ENCODE data around the gene KDM5C.

Gene KDM5C

DNA sequence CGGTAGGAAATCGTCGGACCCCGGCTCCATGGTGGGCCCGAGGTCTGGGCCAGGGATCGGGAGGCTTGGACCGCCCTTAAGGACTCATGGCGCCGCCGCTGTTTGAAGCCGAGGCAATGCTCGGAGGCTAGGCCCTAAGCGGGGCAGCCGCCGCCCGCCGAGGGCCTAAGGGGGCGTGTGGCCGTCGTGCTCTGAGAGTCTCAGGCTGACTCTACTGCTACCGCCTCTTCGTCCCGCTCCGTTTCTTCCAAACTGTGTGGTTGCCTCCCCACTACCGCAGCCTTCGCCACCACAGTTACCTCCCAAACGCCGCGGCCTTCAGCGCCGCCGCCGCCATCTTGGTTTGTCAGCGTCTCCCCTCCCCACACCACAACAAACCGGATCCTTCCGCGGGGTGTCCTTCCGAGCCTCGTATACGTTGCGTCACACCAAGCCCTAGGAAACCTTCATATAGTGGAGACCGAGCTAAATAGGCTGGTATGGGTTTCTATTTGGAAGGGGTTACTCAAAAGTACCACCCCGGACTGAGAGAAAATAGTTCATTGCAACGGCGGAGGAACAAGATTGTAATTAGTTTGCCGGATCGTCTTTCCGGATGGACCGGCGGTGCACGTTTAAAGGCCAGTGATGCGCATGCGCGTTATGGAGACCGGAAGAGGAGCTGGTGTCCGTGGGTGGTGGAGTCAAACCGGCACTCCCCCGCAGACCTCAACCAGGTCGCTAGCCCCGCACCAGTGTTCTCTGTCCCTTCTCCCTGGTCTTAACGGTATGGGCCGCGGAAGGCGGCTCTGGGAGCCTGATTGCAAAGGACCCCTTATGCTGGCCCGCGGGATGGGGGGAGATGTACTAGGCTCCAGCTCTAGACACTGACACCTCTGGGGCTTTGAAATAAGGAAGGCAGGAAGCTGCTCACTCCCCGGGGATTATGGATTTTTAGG is at the start of gene KDM5C:
Gene KDM5C (minus strand): TSS at position 348 of the 938 bp plus-strand sequence. CDS start 318 bp downstream, at position 30.
- DNase-seq: peak; percentile 61

- no peak for DNase-seq
Observed at GRCh38 chrX:53272808-53273337, 47.9 kb upstream of the KDM5C start.

GRCh38 chrX:53269536-53270107 is 44.6 kb upstream of the KDM5C start:
- no peak for DNase-seq

GRCh38 chrX:53268173-53268572 is 43.2 kb upstream of the KDM5C start:
- no peak for DNase-seq

DNA sequence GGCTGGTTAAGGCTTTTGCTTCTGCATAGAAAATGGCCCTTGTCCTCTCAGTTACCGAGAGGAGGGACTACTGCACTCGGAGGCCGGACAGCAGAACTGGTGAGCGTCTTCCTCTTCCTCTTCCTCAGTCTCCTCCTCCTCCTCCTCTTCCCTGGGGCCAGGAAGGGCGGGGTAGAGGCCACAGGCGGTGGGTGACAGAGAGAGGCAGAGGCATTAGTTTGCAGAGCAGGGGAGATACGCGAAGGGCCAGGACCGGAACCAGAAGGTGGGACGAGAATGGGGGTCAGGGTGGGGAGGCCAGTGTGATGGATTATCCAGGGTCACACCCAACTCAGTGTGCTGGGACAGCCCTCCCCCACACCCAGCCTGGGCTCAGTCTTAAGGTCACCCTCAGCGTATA is 41.9 kb upstream of the KDM5C start:
- no peak for DNase-seq

DNA sequence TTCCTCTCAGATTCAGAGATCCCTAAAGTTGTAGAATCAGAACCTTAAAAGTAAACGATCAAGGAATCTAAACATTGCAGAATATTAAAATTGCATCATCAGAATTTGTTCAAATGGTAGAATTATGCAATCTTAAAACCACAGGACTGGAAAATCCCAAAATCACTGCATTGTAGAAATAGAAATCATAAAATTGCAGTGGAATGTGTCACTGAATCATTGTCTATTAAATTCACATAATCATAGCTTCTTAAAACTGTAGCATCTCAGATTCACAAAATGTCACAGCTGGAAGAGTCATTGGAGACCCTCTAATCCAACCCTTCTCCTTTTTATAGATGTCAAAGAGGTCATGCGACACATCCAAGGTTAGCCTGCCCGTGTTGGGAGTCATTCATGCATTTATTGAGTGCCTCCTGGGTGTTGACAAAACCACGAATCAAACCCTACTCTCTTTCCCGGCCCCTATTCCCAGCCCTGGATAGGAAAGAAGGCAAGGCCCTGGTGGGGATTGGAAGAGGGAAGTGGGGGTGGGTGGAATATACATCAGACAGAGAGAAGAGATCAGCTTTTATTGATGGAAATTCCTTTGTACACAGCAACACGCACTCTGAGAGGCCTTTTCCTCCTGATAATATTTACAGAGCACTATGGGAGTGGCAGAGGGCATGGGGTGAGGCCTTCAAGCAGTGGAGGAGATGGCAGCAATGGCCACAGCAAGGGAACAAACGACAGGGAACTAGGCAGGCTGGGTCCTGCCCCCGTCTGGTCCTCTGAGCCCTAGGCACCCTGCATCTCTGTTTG is 41.0 kb upstream of the KDM5C start:
- DNase-seq: peak; percentile 1

GRCh38 chrX:53263597-53264094 is 38.6 kb upstream of the KDM5C start:
- peak; percentile 63 for DNase-seq

DNA sequence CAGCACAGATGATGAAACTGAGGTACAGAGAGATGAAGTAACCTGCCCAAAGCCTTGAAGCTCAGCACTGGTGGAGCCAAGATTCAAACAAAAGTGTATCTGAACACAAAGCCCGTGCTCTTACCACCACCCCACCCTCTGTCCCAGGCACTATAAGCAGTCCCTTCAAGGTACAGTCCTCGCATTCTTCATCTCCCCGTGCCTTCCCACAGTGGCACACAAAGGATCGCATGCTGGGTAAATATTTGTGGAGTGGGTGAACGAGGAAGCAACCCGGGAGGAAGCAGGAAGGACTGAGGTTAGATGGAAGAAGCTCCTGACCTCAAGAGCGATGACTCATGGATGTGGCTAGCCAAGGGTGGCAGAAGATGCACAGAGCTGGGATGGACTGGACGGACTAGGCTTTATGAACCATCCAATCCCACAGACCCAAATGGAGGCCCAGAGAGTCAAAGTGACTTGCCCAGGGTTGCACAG is 37.9 kb upstream of the KDM5C start:
- DNase-seq: peak; percentile 33

DNA sequence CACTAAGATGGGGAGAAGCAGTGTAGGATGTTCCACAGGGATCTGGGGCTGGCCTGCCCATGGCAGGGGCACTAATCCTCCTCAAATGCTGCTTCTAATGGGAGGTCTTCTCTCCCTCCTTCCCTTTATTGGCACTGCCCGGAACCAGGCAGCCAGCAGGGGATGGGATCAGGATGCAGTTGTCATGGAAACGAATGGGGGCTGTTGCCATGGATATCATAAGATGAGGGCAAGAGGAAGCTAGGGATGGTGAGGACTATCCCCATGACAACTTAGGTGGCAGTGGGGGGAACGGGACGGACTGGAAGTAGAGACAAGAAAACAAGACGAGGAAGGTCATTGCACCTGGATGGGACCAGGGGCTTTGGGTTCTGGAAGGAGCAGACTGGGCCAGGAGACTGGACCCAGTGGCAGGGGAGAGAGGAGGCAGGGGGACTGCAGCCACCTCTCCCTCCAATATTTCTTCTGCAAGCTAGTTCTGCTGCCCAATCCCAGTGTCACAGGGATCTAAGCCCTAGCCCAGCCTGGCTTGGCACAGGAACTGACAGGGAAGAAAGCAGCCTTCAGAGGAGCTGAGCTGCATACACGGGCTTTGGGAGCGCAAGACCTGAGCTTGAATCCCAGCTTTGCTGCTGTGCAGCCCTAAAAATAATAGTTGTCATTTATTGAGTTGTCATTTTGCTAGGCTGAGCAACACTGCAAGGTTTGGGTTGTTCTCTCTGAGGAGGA is 37.3 kb upstream of the KDM5C start:
- DNase-seq: no peak

GRCh38 chrX:53261355-53261972 is 36.5 kb upstream of the KDM5C start:
- no peak for DNase-seq

DNA sequence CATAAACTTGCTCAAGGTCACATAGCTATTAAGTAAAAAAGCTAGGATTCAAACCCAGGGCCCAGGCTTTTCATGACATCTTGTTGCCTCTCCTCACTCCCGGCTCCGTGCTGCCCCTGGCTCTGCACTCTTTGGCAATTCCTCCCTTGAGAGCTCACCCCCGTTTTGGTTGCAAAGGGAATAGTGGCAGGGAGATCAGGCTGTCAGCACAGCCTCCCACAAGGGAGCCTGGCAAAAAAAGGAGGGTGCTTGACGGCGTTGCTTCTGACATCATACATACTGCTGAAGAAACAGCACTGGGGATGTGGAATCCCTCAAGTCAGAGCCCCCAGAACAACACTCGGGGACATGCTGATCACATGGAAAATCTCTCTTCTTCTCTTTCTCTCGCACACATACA is 35.8 kb upstream of the KDM5C start:
- no peak for DNase-seq

DNA sequence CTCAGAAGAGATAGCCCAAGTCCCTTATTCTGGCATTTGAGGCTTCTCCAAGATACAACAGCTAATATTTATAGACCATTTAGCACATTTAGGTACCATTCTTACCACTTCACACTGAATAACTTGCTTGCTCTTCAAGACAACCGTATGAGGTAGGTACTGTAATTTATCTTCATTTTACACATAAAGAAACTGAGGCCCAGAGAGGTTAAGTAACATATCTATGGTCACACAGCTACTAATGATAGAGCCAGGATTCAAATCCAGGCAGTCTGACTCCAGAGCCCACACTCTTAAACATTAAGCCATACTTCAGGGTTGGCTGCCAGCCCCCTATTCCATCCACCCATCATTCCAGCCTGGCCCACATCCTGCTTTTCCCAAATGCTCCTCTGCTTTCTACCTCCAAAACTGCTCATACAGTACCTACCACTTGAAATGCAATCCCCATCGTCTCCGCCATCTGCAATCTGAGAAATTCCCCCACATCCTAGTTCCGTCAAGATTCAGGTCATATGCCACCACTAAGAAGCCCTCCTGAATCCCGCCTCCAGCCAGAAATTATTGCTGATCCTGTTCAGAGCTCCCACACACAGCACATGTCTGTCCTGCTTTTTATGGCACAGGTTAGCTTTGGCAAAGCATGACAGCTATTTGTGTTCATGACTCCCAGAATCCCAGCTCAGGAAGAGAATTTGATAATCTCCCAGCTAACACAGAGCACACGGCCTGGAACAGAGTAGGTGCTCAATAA is 32.8 kb upstream of the KDM5C start:
- DNase-seq: no peak

GRCh38 chrX:53257166-53257565 is 32.2 kb upstream of the KDM5C start:
- no peak for DNase-seq

DNA sequence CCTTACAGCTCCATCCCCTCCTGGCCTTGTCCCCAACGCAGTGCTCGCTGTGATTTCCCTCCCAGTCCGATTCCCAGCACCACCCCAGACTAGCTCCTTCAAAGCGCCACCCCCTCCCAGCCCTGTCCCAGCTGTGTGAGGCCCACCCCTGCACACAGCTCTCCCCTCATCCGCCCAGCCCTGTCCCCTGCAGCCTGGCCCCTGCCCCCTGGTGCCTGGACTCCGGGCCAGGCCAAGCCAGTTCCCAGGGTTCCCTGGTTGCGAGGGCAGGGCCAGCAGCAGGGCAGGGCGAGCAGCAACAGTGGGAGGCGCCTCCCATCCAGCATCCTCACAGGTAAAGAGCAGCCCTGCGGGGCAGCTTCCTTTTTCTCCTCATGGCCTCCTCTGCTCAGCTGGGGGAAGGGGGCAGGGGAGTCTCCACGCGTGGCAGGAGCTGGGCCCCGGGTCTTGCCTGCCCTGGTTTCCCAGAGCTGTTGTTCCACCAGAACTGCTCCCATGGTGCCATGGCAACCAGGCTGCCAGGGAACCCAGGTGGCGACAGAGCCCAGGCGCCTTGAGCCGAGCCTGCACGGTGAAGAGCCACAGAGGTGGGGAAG is 31.5 kb upstream of the KDM5C start:
- no peak for DNase-seq

DNA sequence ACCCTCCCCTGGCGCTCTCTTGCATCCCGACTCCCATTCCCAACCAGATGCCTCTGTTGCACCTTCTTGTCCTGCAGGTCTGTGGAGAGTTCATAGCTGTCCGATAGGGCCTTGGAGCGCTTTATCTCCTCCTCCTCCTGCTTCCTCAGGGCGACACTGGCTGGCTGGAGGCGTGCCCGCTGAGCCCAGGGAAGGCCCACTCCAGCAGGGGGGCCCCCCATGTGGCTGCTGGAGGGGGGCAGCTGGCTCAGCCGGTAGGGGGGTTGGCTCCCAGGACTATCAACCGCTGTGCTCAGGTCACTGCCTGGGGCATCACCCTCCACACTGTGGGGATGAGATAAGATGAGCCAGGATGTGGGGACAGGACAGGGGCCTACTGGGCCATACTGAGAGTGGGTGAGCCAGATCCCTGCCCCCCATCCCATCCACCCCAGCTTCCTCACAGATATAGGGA is 30.8 kb upstream of the KDM5C start:
- DNase-seq: no peak

- no peak for DNase-seq
Observed at GRCh38 chrX:53254570-53255461, 29.8 kb upstream of the KDM5C start.

- no peak for DNase-seq
Observed at GRCh38 chrX:53253293-53254020, 28.4 kb upstream of the KDM5C start.

- no peak for DNase-seq
Observed at GRCh38 chrX:53251307-53251706, 26.3 kb upstream of the KDM5C start.

DNA sequence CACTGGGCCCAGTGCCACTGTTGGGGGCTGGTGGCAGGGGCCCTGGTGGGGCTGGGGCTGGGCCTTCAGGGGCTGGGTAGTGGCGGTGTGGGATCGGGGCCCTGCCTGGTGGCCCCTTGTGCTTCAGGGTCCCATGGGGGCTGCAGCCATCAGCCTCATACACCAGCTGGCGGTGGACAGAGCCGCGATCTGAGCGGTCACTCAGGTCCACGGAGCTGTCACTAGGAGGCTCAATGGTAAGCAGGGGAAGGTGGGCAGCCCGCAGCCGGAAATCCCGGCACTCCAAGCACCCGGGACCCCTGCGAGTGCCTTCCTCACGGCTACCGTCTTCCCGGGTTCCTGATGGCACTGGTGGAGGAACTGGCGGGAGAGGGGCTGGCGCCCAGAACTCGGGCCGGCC is 25.5 kb upstream of the KDM5C start:
- no peak for DNase-seq

Data from kidney glomerular epithelial cell (primary cell).